GM21360 (cell line): ENCODE results near the gene AADAT.
"Not testable (repeated sequence)": the region's sequence is repeated elsewhere in the genome, so short reads cannot be mapped to it uniquely, and the experiment has no call there.

ENCODE experiments used
- ATAC-seq: cut with Tn5 transposase; IDR thresholded peaks from one replicate; pipeline ENCODE4 v1.9.1; 2021; ENCODE audit warnings: mild to moderate bottlenecking, moderate library complexity; ENCODE audit not compliant: unreplicated experiment

The AADAT gene

GRCh38 chr4:170089668-170090351 lies at the start of gene AADAT:
Gene AADAT (minus strand): TSS chr4:170089956. CDS start chr4:170089690, 266 bp downstream.
- peak; percentile 55 for ATAC-seq

GRCh38 chr4:170138580-170139194 lies 48.9 kb upstream of the AADAT start:
- peak; percentile 86 for ATAC-seq

GRCh38 chr4:170137927-170138326 lies 48.2 kb upstream of the AADAT start:
- no peak for ATAC-seq

GRCh38 chr4:170137466-170137865 lies 47.7 kb upstream of the AADAT start:
- ATAC-seq: no peak

- ATAC-seq: no peak
Observed at GRCh38 chr4:170134821-170135220, 45.1 kb upstream of the AADAT start.

GRCh38 chr4:170128219-170128804 lies 38.6 kb upstream of the AADAT start:
- no peak for ATAC-seq

GRCh38 chr4:170127758-170128157 lies 38.0 kb upstream of the AADAT start:
- ATAC-seq: no peak

- ATAC-seq: no peak
Observed at GRCh38 chr4:170124406-170124805, 34.6 kb upstream of the AADAT start.

GRCh38 chr4:170122252-170122651 lies 32.5 kb upstream of the AADAT start:
- no peak for ATAC-seq

GRCh38 chr4:170114636-170115035 lies 24.9 kb upstream of the AADAT start:
- no peak for ATAC-seq

- ATAC-seq: not testable (repeated sequence)
Observed at GRCh38 chr4:170114183-170114582, 24.4 kb upstream of the AADAT start.

- ATAC-seq: no peak
Observed at GRCh38 chr4:170111546-170111945, 21.8 kb upstream of the AADAT start.

- no peak for ATAC-seq
Observed at GRCh38 chr4:170111085-170111484, 21.3 kb upstream of the AADAT start.

GRCh38 chr4:170110285-170110672 lies 20.5 kb upstream of the AADAT start:
- no peak for ATAC-seq

- ATAC-seq: no peak
Observed at GRCh38 chr4:170109586-170110284, 20.0 kb upstream of the AADAT start.

GRCh38 chr4:170106900-170107299 lies 17.1 kb upstream of the AADAT start:
- ATAC-seq: no peak

- ATAC-seq: no peak
Observed at GRCh38 chr4:170102426-170102825, 12.7 kb upstream of the AADAT start.

- ATAC-seq: not testable (repeated sequence)
Observed at GRCh38 chr4:170098171-170098570, 8.4 kb upstream of the AADAT start.

GRCh38 chr4:170097681-170098080 lies 7.9 kb upstream of the AADAT start:
- no peak for ATAC-seq

GRCh38 chr4:170093973-170094535 lies 4.3 kb upstream of the AADAT start:
- no peak for ATAC-seq

GRCh38 chr4:170091069-170091696 lies 1.4 kb upstream of the AADAT start:
- ATAC-seq: no peak
